GM12878 (cell line): ENCODE data around the gene SHB. TPM values are rescaled to one million over a fixed set of nuclear protein-coding genes. Genes with fewer than 3 reads are reported as not detected.
A peak's percentile ranks its signal among the peaks of the same experiment; 100 is the strongest.

ENCODE experiments used
- ATAC-seq: fragments of 200-7000 bp; cut with Tn5 transposase; 3 replicates; pipeline ENCODE4 v1.9.1; 2020; ENCODE audit warnings: mild to moderate bottlenecking, moderate library complexity
- BruUV-seq: library from RNA; stranded (reverse); fragments of 400-500 nt; replicated peaks from 2 replicates; lab custom pipeline; 2021; lab: Mats Ljungman, UMichigan
- CTCF ChIA-PET: fragments of 300-600 bp; sonication (Branson Sonifier 250); formaldehyde crosslinking; extraction: SDS; loops from one replicate; lab custom pipeline; 2021; ENCODE audit warnings: inconsistent platforms; lab: Yijun Ruan, JAX
- POLR2A ChIA-PET: fragments of 350-600 bp; formaldehyde crosslinking; extraction: SDS; loops from one replicate; lab custom pipeline; 2021; ENCODE audit warnings: inconsistent platforms; lab: Charles Lee
- RAD21 ChIA-PET: fragments of 300-600 bp; sonication (Branson Sonifier 250); formaldehyde crosslinking; loops from one replicate; lab custom pipeline; 2023; ENCODE audit warnings: antibody characterized with exemption; ENCODE audit not compliant: unreplicated experiment; lab: Charles Lee
- SMC1A ChIA-PET: fragments of 300-600 bp; sonication (Branson Sonifier 250); formaldehyde crosslinking; loops from one replicate; lab custom pipeline; 2023; ENCODE audit not compliant: unreplicated experiment, uncharacterized antibody; lab: Charles Lee
- DNase-seq: peaks from one replicate; pipeline ENCODE4 v3.0.0-alpha.2; 2011; ENCODE audit warnings: low read depth, low spot score
- FAIRE-seq: peaks from 3 replicates; lab custom pipeline; 2011; peaks lifted over from hg19 to GRCh38; lab: Jason Lieb, UNC
- H2AFZ ChIP-seq: 2 replicates; pipeline ENCODE4 v1.6.0; 2011; ENCODE audit warnings: low read depth, low read length, control low read depth; ENCODE audit not compliant: control insufficient read depth
- H3K27ac ChIP-seq: 2 replicates; pipeline ENCODE4 v1.5.1; 2011; ENCODE audit warnings: control low read depth; ENCODE audit not compliant: control insufficient read depth, insufficient read depth
- H3K27me3 ChIP-seq, 2 experiments: replicated peaks in 1 of 2; 2 replicates each; pipeline versions ENCODE4 v1.6.0 to v1.6.1; 2011; ENCODE audit warnings: low read length in 1 of 2; ENCODE audit not compliant: control insufficient read depth in 2 of 2, insufficient read depth in 2 of 2
- H3K36me3 ChIP-seq, 2 experiments: 2 replicates each; pipeline ENCODE4 v1.5.1; 2011; ENCODE audit warnings: low read length in 1 of 2; ENCODE audit not compliant: control insufficient read depth in 2 of 2, insufficient read depth in 2 of 2
- H3K4me1 ChIP-seq: 2 replicates; pipeline ENCODE4 v1.6.1; 2011; ENCODE audit warnings: mild to moderate bottlenecking, low read length, moderate library complexity, mixed read lengths; ENCODE audit not compliant: control insufficient read depth, insufficient read depth
- H3K4me2 ChIP-seq: 2 replicates; pipeline ENCODE4 v1.6.0; 2011; ENCODE audit warnings: control low read depth; ENCODE audit not compliant: control insufficient read depth, insufficient read depth
- H3K4me3 ChIP-seq: fragments of 200-600 bp; sonication (generic); 2 replicates; pipeline ENCODE4 v1.5.1; 2016
- H3K79me2 ChIP-seq: 2 replicates; pipeline ENCODE4 v1.6.0; 2011; ENCODE audit warnings: low read length; ENCODE audit not compliant: control insufficient read depth, insufficient read depth
- H3K9ac ChIP-seq: 2 replicates; pipeline ENCODE4 v1.8.0; 2011; ENCODE audit warnings: low read length, control low read depth, mixed read lengths; ENCODE audit not compliant: control insufficient read depth, insufficient read depth
- H3K9me3 ChIP-seq: replicated peaks from 3 replicates; pipeline ENCODE4 v1.5.1; 2011; ENCODE audit warnings: mild to moderate bottlenecking, low read length; ENCODE audit not compliant: control insufficient read depth, insufficient read depth
- H4K20me1 ChIP-seq: 2 replicates; pipeline ENCODE4 v1.6.0; 2011; ENCODE audit not compliant: control insufficient read depth, insufficient read depth
- CEBPB ChIP-seq, 2 experiments: fragments of 150-350 bp in 1 of 2; IDR thresholded peaks; 2 replicates each; pipeline ENCODE4 v1.6.1; 2012 to 2014; ENCODE audit warnings: low read depth in 2 of 2, low read length in 2 of 2, borderline replicate concordance in 1 of 2, inconsistent platforms in 1 of 2
- CTCF ChIP-seq, 3 experiments: IDR thresholded peaks in 2 of 3; conservative IDR thresholded peaks in 1 of 3; 2 replicates each; pipeline ENCODE4 v1.5.1; 2011; ENCODE audit warnings: low read depth in 3 of 3, low read length in 3 of 3, mild to moderate bottlenecking in 3 of 3, control low read depth in 2 of 3, moderate library complexity in 2 of 3, inconsistent platforms in 1 of 3, mixed read lengths in 1 of 3; ENCODE audit not compliant: control insufficient read depth in 2 of 3, insufficient read depth in 1 of 3; ENCODE audit errors: extremely low read depth in 1 of 3
- EED ChIP-seq: sonication (generic); IDR thresholded peaks from 2 replicates; pipeline ENCODE4 v1.6.1; 2016; ENCODE audit warnings: antibody characterized with exemption, low read depth
- FOXM1 ChIP-seq: IDR thresholded peaks from 2 replicates; pipeline ENCODE4 v1.6.1; 2012; ENCODE audit warnings: low read depth, mild to moderate bottlenecking, inconsistent platforms, low read length, moderate library complexity
- GATAD2B ChIP-seq: fragments of 450-650 bp; conservative IDR thresholded peaks from 2 replicates; pipeline ENCODE4 v1.6.1; 2017; ENCODE audit warnings: low read depth, mild to moderate bottlenecking, moderate library complexity
- SREBF1 ChIP-seq: IDR thresholded peaks from 2 replicates; pipeline ENCODE4 v1.6.1; 2012; ENCODE audit warnings: mild to moderate bottlenecking, low read length
- ZNF274 ChIP-seq: IDR thresholded peaks from one replicate; pipeline ENCODE4 v1.8.0; 2011; ENCODE audit not compliant: insufficient read length, insufficient read depth
- WGBS: methylation state at CpG from one replicate; pipeline ENCODE4 v1.1.6; 2016; ENCODE audit warnings: low lambda C conversion rate; ENCODE audit not compliant: insufficient replicate concordance, insufficient coverage; ENCODE audit errors: missing lambda C conversion rate; 5-methylcytosine and 5-hydroxymethylcytosine counted together
- in situ Hi-C: fragments of 300-500 bp; cut with MboI; formaldehyde crosslinking; loops from 9 replicates; pipeline ENCODE4 v1.14.3; 2018; ENCODE audit warnings: mixed read lengths
- intact Hi-C: fragments of 100-400 bp; cut with micrococcal nuclease; formaldehyde crosslinking; loops from one replicate; pipeline ENCODE4 v1.14.2; 2022; ENCODE audit not compliant: unreplicated experiment
- polyA plus RNA-seq, 11 experiments: library from polyadenylated mRNA; depleted of rRNA in 4 of 11; unstranded in 6 of 11; stranded (reverse) in 5 of 11; fragments of >200 nt; fragmentation: Nextera tagmentation in 4 of 11; fragmentation: Illumina TruSeq in 1 of 11; extraction: Ambion mirVana in 4 of 11; extraction: Trizol in 1 of 11; gene quantifications; 1 replicate in 1 of 11; 2 replicates in 10 of 11; pipeline versions ENCODE4 v1.2.1 to v1.2.3, GENCODE V29; 2011 to 2016; ENCODE audit warnings: inconsistent platforms in 2 of 11, missing spikeins in 2 of 11, low read depth in 1 of 11
- total RNA-seq, 4 experiments: library from RNA; depleted of rRNA in 3 of 4; stranded (reverse); fragments of >200 nt in 3 of 4; fragmentation: Illumina TruSeq in 1 of 4; extraction: Trizol in 1 of 4; gene quantifications; 2 replicates each; pipeline versions ENCODE4 v1.2.1 to v1.2.3, GENCODE V29; 2013 to 2021
- TF ChIP-seq, protein P1 (sequence below): fragments of 450-650 bp; IDR thresholded peaks from 2 replicates; pipeline ENCODE4 v1.6.1; 2017; ENCODE audit warnings: mild to moderate bottlenecking, low read depth, inconsistent platforms; ENCODE audit not compliant: poor library complexity, severe bottlenecking

SHB gene
- total and polyA plus RNA-seq, 10 of the 15 experiments (the other 5 are each of a cell fraction or from before 2014, with no cell fraction given): 0.29 to 6.2 (median 1.3) TPM

DNA sequence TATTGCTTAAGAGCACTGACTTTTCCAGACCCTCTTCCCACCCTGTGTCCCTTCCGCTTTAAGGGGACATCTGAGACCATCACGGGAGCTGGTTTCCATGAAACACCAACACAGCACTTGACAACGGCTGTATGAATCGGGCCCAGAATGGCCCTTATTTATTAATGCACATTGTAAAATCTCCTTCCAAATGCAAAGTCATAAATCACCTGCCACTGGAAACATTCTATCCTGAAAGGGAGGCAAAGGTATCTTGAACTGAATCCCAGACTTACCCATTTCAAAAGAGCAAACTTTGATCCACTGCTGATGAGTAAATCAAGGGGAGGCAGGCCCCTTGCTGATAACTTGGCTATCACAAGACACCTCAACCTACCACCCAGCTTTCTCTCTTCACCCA lies 37.4 kb downstream of the SHB start:
- WGBS: 88% methylated on average over 4 of the region's 4 CpGs
- H3K4me3 ChIP-seq: no peak overlapping the region
- no peak overlapping the region for H3K9ac ChIP-seq
- no peaks in the 10 kb centered on the region for H3K9me3 ChIP-seq
- ChIA-PET CTCF (interaction anchor here (1.3 to 2.8 kb wide), 3 partner anchors 22 to 77 kb away, joined by 3 to 8 read pairs (median 7); no protein-coding TSS in a partner anchor), SMC1A (interaction anchor here (0.6 to 2.0 kb wide), 5 partner anchors 15 to 231 kb away, joined by 3 to 6 read pairs (median 5); no protein-coding TSS in a partner anchor), POLR2A (interaction anchor here (0.9 to 1.2 kb wide), 2 partner anchors 21 to 23 kb away, joined by 3 to 5 read pairs; no protein-coding TSS in a partner anchor), RAD21 (interaction anchor here (1.1 kb wide), 1 partner anchor 37 kb away, joined by 4 read pairs; no protein-coding TSS in a partner anchor)
- no peaks in the 10 kb centered on the region for H3K79me2 ChIP-seq
- intact Hi-C loops (no loop called here), in situ Hi-C loops (no loop called here)
- no TSS peak for BruUV-seq
- H3K4me2 ChIP-seq: no peak overlapping the region
- TF ChIP-seq CEBPB (IDR thresholded peaks at IDR 0.05; ENCODE audit: borderline replicate concordance in 1 of 2, low read depth in 2 of 2, low read length in 2 of 2) (no peak), SREBF1 (no peak), GATAD2B (no peak), FOXM1 (no peak), ZNF274 (no peak), EED (no peak)
- FAIRE-seq (no peak), ATAC-seq (no peak), DNase-seq (no peak)
- no peaks in the 10 kb centered on the region for H4K20me1 ChIP-seq
- no peak overlapping the region for H2AFZ ChIP-seq
- H3K27me3 ChIP-seq: no peaks in the 10 kb centered on the region
- H3K27ac ChIP-seq: no peak overlapping the region
- peaks cover 5% of the 10 kb centered on the region; the same call in 1 of the 2 replicates for H3K4me1 ChIP-seq
- H3K36me3 ChIP-seq: no peaks in the 10 kb centered on the region

GRCh38 chr9:38030658-38031057 lies 38.4 kb downstream of the SHB start:
- Histone ChIP-seq H3K79me2 (no peaks in the 10 kb centered on the region), H4K20me1 (no peaks in the 10 kb centered on the region), H3K9ac (no peak overlapping the region), H3K4me2 (no peak overlapping the region), H3K27me3 (no peaks in the 10 kb centered on the region), H2AFZ (no peak overlapping the region), H3K4me1 (peaks cover 5% of the 10 kb centered on the region; the same call in 1 of the 2 replicates), H3K27ac (no peak overlapping the region), H3K36me3 (no peaks in the 10 kb centered on the region), H3K4me3 (no peak overlapping the region), H3K9me3 (no peaks in the 10 kb centered on the region)
- ATAC-seq: peak; percentile 48; the same call in 1 of the 3 replicates
- TF ChIP-seq, protein P1, sequence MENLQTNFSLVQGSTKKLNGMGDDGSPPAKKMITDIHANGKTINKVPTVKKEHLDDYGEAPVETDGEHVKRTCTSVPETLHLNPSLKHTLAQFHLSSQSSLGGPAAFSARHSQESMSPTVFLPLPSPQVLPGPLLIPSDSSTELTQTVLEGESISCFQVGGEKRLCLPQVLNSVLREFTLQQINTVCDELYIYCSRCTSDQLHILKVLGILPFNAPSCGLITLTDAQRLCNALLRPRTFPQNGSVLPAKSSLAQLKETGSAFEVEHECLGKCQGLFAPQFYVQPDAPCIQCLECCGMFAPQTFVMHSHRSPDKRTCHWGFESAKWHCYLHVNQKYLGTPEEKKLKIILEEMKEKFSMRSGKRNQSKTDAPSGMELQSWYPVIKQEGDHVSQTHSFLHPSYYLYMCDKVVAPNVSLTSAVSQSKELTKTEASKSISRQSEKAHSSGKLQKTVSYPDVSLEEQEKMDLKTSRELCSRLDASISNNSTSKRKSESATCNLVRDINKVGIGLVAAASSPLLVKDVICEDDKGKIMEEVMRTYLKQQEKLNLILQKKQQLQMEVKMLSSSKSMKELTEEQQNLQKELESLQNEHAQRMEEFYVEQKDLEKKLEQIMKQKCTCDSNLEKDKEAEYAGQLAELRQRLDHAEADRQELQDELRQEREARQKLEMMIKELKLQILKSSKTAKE: no peak
- TF ChIP-seq CTCF (IDR thresholded peaks at IDR 0.05 in 2 of 3, conservative IDR thresholded peaks at IDR 0.05 in 1 of 3; ENCODE audit: control insufficient read depth in 2 of 3, extremely low read depth in 1 of 3, insufficient read depth in 1 of 3, low read depth in 3 of 3, low read length in 3 of 3): peak in 1 of 3 experiments; percentile 36; a peak in 1 of 6 replicates
- no peak for DNase-seq
- POLR2A ChIA-PET: interaction anchor here (0.5 to 0.9 kb wide), 2 partner anchors 33 to 96 kb away, joined by 3 to 5 read pairs; no protein-coding TSS in a partner anchor
- SMC1A ChIA-PET: interaction anchor here (1.0 to 2.0 kb wide), 7 partner anchors 11 to 117 kb away, joined by 3 to 8 read pairs (median 5); no protein-coding TSS in a partner anchor
- CTCF ChIA-PET: interaction anchor here (0.6 to 2.8 kb wide), 9 partner anchors 15 to 117 kb away, joined by 3 to 8 read pairs (median 3); no protein-coding TSS in a partner anchor
- RAD21 ChIA-PET: interaction anchor here (0.8 to 1.7 kb wide), 5 partner anchors 30 to 75 kb away, joined by 3 to 8 read pairs (median 4); no protein-coding TSS in a partner anchor
- no TSS peak for BruUV-seq
- in situ Hi-C loops: no loop called here
- whole genome bisulfite sequencing: 53% methylated on average over 3 of the region's 3 CpGs
- intact Hi-C loops: no loop called here
- FAIRE-seq: no peak
